ENCODE measurements around the gene ZBTB16.

DNA sequence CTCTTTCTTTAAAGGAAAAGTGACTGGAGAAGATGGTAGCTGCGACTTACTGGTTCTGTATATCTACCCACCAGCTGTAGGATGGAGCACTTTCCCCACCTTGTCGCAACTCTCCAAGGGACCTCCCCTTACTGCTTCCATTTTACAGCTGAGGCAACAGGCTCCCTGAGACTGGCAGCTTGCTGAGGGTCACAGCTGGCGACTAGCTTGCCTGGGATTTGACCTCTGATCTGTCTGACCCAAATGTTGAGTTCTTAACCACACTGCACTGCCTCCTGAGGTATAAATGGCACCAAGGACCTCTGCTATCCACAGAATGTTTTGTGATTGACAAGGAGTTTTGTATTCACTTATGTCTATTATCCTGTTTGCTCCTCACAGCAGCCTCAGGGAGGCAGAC is 121.7 kb downstream of the ZBTB16 start:
- TF ChIP-seq EZH2 (IDR thresholded peaks at IDR 0.05; ENCODE audit: low read depth, unreplicated experiment), result no peak
- TF ChIP-seq STAT1 (IDR thresholded peaks at IDR 0.05; ENCODE audit: unreplicated experiment), result no peak
- TF ChIP-seq, protein P1, sequence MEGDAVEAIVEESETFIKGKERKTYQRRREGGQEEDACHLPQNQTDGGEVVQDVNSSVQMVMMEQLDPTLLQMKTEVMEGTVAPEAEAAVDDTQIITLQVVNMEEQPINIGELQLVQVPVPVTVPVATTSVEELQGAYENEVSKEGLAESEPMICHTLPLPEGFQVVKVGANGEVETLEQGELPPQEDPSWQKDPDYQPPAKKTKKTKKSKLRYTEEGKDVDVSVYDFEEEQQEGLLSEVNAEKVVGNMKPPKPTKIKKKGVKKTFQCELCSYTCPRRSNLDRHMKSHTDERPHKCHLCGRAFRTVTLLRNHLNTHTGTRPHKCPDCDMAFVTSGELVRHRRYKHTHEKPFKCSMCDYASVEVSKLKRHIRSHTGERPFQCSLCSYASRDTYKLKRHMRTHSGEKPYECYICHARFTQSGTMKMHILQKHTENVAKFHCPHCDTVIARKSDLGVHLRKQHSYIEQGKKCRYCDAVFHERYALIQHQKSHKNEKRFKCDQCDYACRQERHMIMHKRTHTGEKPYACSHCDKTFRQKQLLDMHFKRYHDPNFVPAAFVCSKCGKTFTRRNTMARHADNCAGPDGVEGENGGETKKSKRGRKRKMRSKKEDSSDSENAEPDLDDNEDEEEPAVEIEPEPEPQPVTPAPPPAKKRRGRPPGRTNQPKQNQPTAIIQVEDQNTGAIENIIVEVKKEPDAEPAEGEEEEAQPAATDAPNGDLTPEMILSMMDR (conservative IDR thresholded peaks at IDR 0.05; ENCODE audit: low read depth in 2 of 2), result no peak
- no peak for TF ChIP-seq EZH2phosphoT487 (IDR thresholded peaks at IDR 0.05; ENCODE audit: unreplicated experiment)
- no peak for TF ChIP-seq POLR2AphosphoS5 (IDR thresholded peaks at IDR 0.05; ENCODE audit: low read depth)
- TF ChIP-seq, protein P2, sequence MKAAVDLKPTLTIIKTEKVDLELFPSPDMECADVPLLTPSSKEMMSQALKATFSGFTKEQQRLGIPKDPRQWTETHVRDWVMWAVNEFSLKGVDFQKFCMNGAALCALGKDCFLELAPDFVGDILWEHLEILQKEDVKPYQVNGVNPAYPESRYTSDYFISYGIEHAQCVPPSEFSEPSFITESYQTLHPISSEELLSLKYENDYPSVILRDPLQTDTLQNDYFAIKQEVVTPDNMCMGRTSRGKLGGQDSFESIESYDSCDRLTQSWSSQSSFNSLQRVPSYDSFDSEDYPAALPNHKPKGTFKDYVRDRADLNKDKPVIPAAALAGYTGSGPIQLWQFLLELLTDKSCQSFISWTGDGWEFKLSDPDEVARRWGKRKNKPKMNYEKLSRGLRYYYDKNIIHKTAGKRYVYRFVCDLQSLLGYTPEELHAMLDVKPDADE (IDR thresholded peaks at IDR 0.05), result no peak
- no peak for TF ChIP-seq CREB1 (CRISPR knock-in tag; IDR thresholded peaks at IDR 0.05; ENCODE audit: low read depth)
- no peak for TF ChIP-seq JUNB (IDR thresholded peaks at IDR 0.05; ENCODE audit: unreplicated experiment)

Data from GM23338 (cell line).